Testis (tissue), 5 donors: ENCODE measurements around the gene PPM1D. TPM values are rescaled to one million over a fixed set of nuclear protein-coding genes. Genes with fewer than 3 reads are reported as not detected.
"Not testable (repeated sequence)": the region's sequence is repeated elsewhere in the genome, so short reads cannot be mapped to it uniquely, and the experiment has no call there.

ENCODE experiments used
- DNase-seq: peaks from one replicate; pipeline ENCODE4 v3.0.0-alpha.2; 2019
- H3K27ac ChIP-seq, 2 donors: fragments of 200-600 bp; sonication (generic); one replicate each; pipeline ENCODE4 v1.5.1; 2019
- H3K27me3 ChIP-seq: fragments of 200-600 bp; sonication (generic); one replicate; pipeline ENCODE4 v1.5.1; 2019
- H3K36me3 ChIP-seq: fragments of 200-600 bp; sonication (generic); one replicate; pipeline ENCODE4 v1.5.1; 2017; ENCODE audit warnings: low read depth; ENCODE audit errors: missing control alignments
- H3K4me1 ChIP-seq: fragments of 200-600 bp; sonication (generic); one replicate; pipeline ENCODE4 v1.5.1; 2019
- H3K4me3 ChIP-seq, 2 donors: fragments of 200-600 bp; sonication (generic); one replicate each; pipeline ENCODE4 v1.5.1; 2017 to 2019
- H3K9me3 ChIP-seq: fragments of 200-600 bp; sonication (generic); one replicate; pipeline ENCODE4 v1.5.1; 2017
- CTCF ChIP-seq, 3 experiments: fragments of 450-650 bp in 2 of 3; fragments of 200-600 bp in 1 of 3; sonication (generic) in 1 of 3; IDR thresholded peaks; one replicate each; pipeline ENCODE4 v1.5.1; 2016 to 2019; ENCODE audit warnings: antibody characterized with exemption in 3 of 3, mild to moderate bottlenecking in 2 of 3, moderate library complexity in 1 of 3
- POLR2A ChIP-seq: fragments of 450-650 bp; IDR thresholded peaks from one replicate; pipeline ENCODE4 v1.6.1; 2017; ENCODE audit warnings: antibody characterized with exemption, mild to moderate bottlenecking, moderate library complexity
- WGBS, 2 donors: methylation state at CpG; one replicate each; pipeline ENCODE4 v1.1.5; 2018; 5-methylcytosine and 5-hydroxymethylcytosine counted together
- intact Hi-C: fragments of 100-400 bp; cut with DNase I; formaldehyde crosslinking; loops from one replicate; pipeline ENCODE4 v1.15.1; 2023; ENCODE audit warnings: low total_unique reads
- long read RNA-seq, 2 donors: transcript quantifications; one replicate each; lab custom pipeline, GENCODE V29; 2026
- polyA plus RNA-seq: library from polyadenylated mRNA; stranded (reverse); fragments of 350-450 nt; fragmentation: Illumina TruSeq; extraction: RNeasy Lipid Tissue Mini Kit (QIAGEN cat#74804); gene quantifications from one replicate; pipeline ENCODE4 v1.2.3, GENCODE V29; 2014; ENCODE audit warnings: low read depth, low replicate concordance; ENCODE audit not compliant: insufficient read depth
- total RNA-seq, 2 donors: library from RNA; depleted of rRNA; stranded (reverse); fragments of >200 nt; gene quantifications; one replicate each; pipeline ENCODE4 v1.2.3, GENCODE V29; 2016

Gene PPM1D
- total RNA-seq (10 to 100 TPM; 31.5 to 34.9 TPM), polyA plus RNA-seq (40.7 TPM)
- long read RNA-seq, donor 1, full-length matches to known transcripts = 13 of 13 reads
- long read RNA-seq, donor 1, partial matches to known transcripts = 0 of 13 reads
- long read RNA-seq, donor 1, other reads (novel, unspliced or antisense) = 0 of 13 reads
- long read RNA-seq, donor 2, full-length matches to known transcripts = 7 of 7 reads
- long read RNA-seq, donor 2, partial matches to known transcripts = 0 of 7 reads
- long read RNA-seq, donor 2, other reads (novel, unspliced or antisense) = 0 of 7 reads

DNA sequence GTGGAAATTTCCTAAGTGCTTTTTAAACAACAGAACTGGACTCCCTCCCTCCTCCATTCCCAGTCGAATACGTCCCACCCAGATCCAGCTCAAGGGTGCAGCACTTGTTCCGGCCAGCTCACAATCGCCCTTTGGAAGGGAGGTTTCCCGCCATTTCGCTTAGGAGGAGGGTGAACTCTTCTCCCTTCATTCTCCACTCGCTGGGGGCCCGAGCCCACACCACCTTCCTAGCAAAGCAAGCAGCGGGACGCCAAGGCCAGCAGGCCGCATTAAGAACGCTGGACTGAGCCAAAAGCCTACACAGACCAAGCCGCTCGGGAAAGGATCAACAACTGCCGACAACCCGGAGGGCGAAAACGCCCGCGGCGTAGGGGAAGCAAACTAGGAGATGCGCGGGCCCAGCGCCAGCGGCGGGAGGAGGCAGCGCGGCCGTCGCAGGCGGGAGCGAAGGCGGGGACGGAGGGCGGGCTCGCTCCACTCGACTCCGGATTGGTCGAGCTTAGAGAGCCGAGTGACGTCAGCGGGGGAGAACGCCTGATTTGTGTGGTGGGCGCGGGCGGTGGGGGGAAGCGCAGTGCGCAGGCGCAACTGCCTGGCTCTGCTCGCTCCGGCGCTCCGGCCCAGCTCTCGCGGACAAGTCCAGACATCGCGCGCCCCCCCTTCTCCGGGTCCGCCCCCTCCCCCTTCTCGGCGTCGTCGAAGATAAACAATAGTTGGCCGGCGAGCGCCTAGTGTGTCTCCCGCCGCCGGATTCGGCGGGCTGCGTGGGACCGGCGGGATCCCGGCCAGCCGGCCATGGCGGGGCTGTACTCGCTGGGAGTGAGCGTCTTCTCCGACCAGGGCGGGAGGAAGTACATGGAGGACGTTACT is at the start of gene PPM1D:
PPM1D (plus strand) TSS at position 574 of the 870 bp plus-strand sequence; CDS start at position 796, 222 bp downstream.
- Histone ChIP-seq H3K4me1 (peaks cover 5% of the 10 kb centered on the region), H3K27me3 (no peaks in the 10 kb centered on the region), H3K36me3 (no peaks in the 10 kb centered on the region), H3K4me3 (peak within 1 kb of the TSS; percentile 81 to 94), H3K9me3 (no peaks in the 10 kb centered on the region), H3K27ac (peak within 1 kb of the TSS; percentile 97 to 99)
- intact Hi-C loops = no loop called here
- 0% methylated on average over 9 to 66 of the region's 83 CpGs for WGBS, 2 donors
- DNase-seq = peak; percentile 100
- peak; percentile 69 for TF ChIP-seq POLR2A
- TF ChIP-seq CTCF (IDR thresholded peaks at IDR 0.05) = peak in 2 of 3 experiments; percentile 24 to 39

- intact Hi-C loops, H3K36me3 ChIP-seq, H3K9me3 ChIP-seq, H3K4me3 ChIP-seq, H3K27ac ChIP-seq, DNase-seq, H3K4me1 ChIP-seq, H3K27me3 ChIP-seq: not testable (repeated sequence)
- WGBS, 2 donors = 76 to 81% methylated on average over 7 to 10 of the region's 13 CpGs
Measured at GRCh38 chr17:60552255-60552654, 47.7 kb upstream of the PPM1D start.

DNA sequence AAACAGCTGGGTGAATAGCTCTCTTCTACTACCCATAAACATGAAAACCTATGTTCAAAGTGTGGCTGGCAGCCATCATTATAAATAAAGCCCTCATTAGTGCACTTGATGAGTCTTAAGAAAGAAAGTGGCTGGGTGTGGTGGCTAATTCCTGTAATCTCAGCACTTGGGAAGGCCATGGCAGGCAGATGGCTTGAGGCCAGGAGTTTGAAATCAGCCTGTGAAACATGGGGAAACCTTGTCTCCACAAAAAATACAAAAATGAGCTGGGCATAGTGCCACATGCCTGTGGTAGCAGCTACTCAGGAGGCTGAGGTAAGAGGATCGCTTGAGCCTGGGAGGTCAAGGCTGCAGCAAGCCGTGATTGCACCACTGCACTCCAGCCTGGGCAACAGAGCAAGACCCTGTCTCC is 45.6 kb upstream of the PPM1D start:
- Histone ChIP-seq H3K9me3 (no peaks in the 10 kb centered on the region), H3K27me3 (no peaks in the 10 kb centered on the region), H3K4me1 (no peaks in the 10 kb centered on the region), H3K36me3 (no peaks in the 10 kb centered on the region), H3K4me3 (no peak overlapping the region), H3K27ac (no peak overlapping the region)
- peak; percentile 56 for DNase-seq
- WGBS, 2 donors = 41 to 55% methylated on average over 2 of the region's 2 CpGs
- intact Hi-C loops = no loop called here
- TF ChIP-seq POLR2A (no peak), CTCF (IDR thresholded peaks at IDR 0.05) (no peak)

DNA sequence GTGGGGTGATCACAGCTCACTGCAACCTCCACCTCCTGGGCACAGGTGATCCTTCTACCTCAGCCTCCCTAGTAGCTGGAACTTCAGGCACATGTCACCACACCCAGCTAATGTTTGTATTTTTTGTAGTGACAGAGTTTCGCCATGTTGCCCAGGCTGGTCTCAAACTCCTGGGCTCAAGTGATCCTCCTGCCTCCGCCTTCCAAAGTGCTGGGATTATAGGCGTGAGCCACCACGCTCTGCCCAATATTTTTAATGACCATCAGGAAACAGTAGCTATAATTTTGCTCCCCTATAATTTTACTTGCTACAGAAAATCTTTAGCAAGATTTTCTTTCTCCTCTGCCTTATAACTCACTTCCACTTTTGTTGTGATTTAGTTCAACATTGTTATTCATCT is 44.2 kb upstream of the PPM1D start:
- no peak for TF ChIP-seq POLR2A
- no peak for TF ChIP-seq CTCF (IDR thresholded peaks at IDR 0.05)
- intact Hi-C loops = no loop called here
- no peaks in the 10 kb centered on the region for H3K36me3 ChIP-seq
- H3K27ac ChIP-seq = no peak overlapping the region
- DNase-seq = no peak
- no peaks in the 10 kb centered on the region for H3K4me1 ChIP-seq
- H3K9me3 ChIP-seq = no peaks in the 10 kb centered on the region
- H3K4me3 ChIP-seq = no peak overlapping the region
- WGBS, 2 donors = 89 to 100% methylated on average over 4 of the region's 4 CpGs
- no peaks in the 10 kb centered on the region for H3K27me3 ChIP-seq

DNA sequence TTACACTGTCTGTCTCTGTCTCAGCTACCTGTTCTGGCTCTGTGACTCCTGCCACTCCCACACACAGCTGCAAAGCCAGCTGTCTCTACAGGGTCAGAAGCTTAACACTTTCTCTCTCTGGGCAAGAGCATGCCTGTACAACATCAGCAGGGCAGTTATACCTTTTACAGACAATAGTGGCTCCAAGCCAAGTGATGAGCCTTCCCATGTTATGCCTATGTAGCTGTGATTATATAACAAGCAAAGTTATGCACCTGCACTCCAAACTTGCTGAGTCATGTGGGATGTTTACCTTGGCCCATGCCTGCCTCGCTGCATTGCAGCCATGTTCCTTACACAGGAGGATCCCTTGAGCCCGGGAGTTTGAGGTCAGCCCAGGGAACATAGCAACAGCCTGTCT is 42.2 kb upstream of the PPM1D start:
- Histone ChIP-seq H3K4me1 (no peaks in the 10 kb centered on the region), H3K4me3 (no peak overlapping the region), H3K36me3 (no peaks in the 10 kb centered on the region), H3K27me3 (no peaks in the 10 kb centered on the region), H3K27ac (no peak overlapping the region), H3K9me3 (no peaks in the 10 kb centered on the region)
- intact Hi-C loops = no loop called here
- DNase-seq = no peak
- TF ChIP-seq CTCF (IDR thresholded peaks at IDR 0.05) (no peak), POLR2A (no peak)
- WGBS, 2 donors = 72 to 88% methylated on average over 2 of the region's 2 CpGs
